ENCODE results near the gene PLCD4.

DNA sequence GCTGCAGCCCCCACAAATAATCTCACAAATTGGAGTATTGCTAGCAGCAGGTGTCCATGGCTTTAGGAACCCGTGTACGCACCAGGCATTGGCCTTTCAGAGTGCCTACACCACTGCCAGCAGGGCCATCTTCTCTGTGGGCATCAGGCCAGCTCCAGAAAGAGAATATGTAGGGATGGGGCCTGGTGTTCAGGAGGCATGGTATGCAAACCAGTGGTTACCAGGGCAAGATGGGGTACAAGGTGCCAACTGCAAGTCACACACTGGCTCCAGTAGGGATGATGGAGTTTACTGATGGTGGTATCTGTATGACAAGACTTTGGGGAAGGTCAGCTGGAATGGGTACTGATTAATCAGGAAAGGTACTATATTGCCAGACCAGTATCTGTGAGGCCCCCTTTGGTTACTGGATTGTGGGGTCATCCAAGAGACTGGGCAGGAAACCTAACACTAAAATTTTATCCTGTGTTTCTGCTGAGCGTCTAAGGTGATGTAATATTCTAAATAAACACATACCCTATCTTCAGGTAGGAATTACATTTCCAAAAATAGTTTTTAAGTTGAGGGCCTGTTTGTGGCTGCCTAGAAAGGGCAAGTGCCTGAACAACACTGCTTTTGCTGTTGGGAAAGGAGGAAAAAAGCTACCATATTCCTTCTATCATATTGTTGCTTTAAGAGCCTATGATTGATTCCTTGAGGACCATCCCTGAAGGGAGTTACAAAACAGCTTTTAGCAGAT is 30.0 kb upstream of the PLCD4 start:
- TF ChIP-seq, protein P1, sequence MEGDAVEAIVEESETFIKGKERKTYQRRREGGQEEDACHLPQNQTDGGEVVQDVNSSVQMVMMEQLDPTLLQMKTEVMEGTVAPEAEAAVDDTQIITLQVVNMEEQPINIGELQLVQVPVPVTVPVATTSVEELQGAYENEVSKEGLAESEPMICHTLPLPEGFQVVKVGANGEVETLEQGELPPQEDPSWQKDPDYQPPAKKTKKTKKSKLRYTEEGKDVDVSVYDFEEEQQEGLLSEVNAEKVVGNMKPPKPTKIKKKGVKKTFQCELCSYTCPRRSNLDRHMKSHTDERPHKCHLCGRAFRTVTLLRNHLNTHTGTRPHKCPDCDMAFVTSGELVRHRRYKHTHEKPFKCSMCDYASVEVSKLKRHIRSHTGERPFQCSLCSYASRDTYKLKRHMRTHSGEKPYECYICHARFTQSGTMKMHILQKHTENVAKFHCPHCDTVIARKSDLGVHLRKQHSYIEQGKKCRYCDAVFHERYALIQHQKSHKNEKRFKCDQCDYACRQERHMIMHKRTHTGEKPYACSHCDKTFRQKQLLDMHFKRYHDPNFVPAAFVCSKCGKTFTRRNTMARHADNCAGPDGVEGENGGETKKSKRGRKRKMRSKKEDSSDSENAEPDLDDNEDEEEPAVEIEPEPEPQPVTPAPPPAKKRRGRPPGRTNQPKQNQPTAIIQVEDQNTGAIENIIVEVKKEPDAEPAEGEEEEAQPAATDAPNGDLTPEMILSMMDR (conservative IDR thresholded peaks at IDR 0.05; ENCODE audit: low read length), result no peak
- no peak for TF ChIP-seq EZH2phosphoT487 (IDR thresholded peaks at IDR 0.05; ENCODE audit: borderline replicate concordance)
